Activated CD4-positive, alpha-beta memory T cell treated with anti-CD3 and anti-CD28 coated beads for 36 hours (primary cell): ENCODE data around the gene NUB1. TPM values are rescaled to one million over a fixed set of nuclear protein-coding genes. Genes with fewer than 3 reads are reported as not detected.

ENCODE experiments used
- CTCF ChIA-PET: fragments of 350-600 bp; sonication (Branson Sonifier 250); formaldehyde crosslinking; loops from one replicate; lab custom pipeline; 2021; ENCODE audit warnings: antibody characterized with exemption, inconsistent platforms; lab: Charles Lee
- POLR2A ChIA-PET: fragments of 350-600 bp; sonication (Branson Sonifier 250); formaldehyde crosslinking; loops from one replicate; lab custom pipeline; 2021; ENCODE audit warnings: antibody characterized with exemption; lab: Charles Lee
- DNase-seq: peaks from one replicate; pipeline ENCODE4 v3.0.0-alpha.2; 2020
- H3K27ac Mint-ChIP-seq: one replicate; pipeline ENCODE4 v1.8.0; 2021; ENCODE audit warnings: mixed read lengths
- H3K27me3 Mint-ChIP-seq: one replicate; pipeline ENCODE4 v1.8.0; 2021; ENCODE audit warnings: mixed read lengths
- H3K36me3 Mint-ChIP-seq: one replicate; pipeline ENCODE4 v1.8.0; 2021; ENCODE audit warnings: mixed read lengths
- H3K4me1 Mint-ChIP-seq: one replicate; pipeline ENCODE4 v1.8.0; 2021; ENCODE audit warnings: low read depth, mixed read lengths
- H3K4me3 Mint-ChIP-seq: one replicate; pipeline ENCODE4 v1.8.0; 2021; ENCODE audit warnings: mild to moderate bottlenecking, mixed read lengths
- H3K9me3 Mint-ChIP-seq: one replicate; pipeline ENCODE4 v1.8.0; 2021; ENCODE audit warnings: mixed read lengths
- intact Hi-C: fragments of 100-400 bp; cut with micrococcal nuclease; formaldehyde crosslinking; loops from one replicate; pipeline ENCODE4 v1.15.1; 2023
- total RNA-seq, 2 experiments: library from RNA; stranded (reverse); gene quantifications; one replicate each; pipeline ENCODE4 v1.2.3, GENCODE V29; 2021

Gene NUB1
- total RNA-seq, 2 experiments from 2014 or later = 48.0 to 48.6 TPM

DNA sequence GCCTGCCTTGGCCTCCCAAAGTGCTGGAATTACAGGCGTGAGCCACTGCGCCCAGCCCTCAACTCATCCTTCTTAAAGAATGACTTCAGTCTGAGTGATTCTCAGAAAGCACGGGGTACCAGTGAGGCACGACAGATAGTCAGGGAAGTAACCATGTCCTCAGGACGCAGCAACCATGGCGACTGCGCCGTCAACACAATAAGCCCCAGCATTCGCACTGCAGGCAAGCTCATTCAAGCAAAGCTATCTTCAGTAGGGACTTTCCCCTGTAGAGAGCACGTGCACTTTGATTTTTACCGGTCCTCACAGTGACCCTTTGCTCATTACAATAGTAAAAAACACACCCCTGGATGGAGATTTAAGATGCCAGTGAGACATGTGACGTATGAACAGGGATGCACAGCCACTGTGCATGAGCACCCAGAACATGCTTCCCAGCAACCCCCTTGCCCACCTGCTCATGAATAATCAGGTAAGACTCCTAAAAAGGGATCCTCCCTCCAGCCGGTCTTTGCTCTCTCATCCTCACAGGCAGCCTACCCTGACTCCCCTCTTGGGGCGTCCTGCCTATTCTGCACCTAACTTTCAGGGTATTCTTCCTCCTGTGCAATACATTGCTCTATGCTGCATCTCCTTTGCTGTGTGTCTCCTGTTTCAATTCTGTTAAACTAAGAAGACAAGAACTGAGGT, 59.2 kb downstream of the NUB1 start:
- POLR2A ChIA-PET = no interaction called here
- CTCF ChIA-PET = no interaction called here
- Mint-ChIP-seq H3K4me3 (no peak overlapping the region), H3K36me3 (no peaks in the 10 kb centered on the region), H3K27me3 (no peaks in the 10 kb centered on the region), H3K4me1 (peaks cover 5% of the 10 kb centered on the region), H3K9me3 (peaks cover 6% of the 10 kb centered on the region), H3K27ac (no peak overlapping the region)
- DNase-seq = no peak
- intact Hi-C loops = no loop called here

DNA sequence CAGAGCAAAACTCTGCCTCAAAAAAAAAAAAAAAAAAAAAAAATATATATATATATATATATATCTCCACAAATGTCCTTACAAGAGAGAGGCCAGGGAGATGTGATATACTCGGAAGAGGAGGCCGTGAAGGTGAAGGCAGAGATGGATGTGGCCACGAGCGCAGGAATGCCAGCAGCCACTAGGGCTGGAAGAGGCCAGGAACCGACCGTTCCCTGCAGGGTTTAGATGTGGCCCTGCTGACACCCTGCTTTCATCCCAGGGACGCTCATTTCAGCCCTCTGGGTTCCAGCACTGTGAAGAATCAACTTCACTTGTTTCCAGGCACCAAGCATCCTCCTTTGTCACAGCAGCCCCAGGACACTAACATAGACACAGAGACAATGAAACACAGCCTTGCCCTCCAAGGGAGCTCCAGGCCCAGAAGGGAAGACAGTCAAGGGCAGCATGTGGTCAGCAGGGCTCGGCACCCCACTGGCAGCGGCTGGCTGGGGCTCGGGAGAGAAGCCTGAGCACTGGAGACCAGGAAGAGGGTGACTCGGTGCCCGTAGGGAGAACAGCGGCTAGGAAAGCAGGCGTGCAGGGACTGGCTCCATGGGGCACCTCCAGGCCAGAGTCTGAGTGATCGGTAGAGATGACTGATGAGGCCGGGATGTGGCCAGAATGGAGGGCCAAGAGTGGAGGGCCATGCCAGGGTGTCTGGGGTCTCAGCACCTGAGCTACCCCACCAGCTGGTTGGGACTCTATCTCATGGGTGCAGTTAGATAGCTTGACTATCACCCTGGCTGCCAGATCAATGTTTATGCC, 60.6 kb downstream of the NUB1 start:
- peaks cover 6% of the 10 kb centered on the region for H3K9me3 Mint-ChIP-seq
- H3K36me3 Mint-ChIP-seq = no peaks in the 10 kb centered on the region
- no peak overlapping the region for H3K27ac Mint-ChIP-seq
- H3K4me1 Mint-ChIP-seq = peaks cover 5% of the 10 kb centered on the region
- POLR2A ChIA-PET = no interaction called here
- H3K4me3 Mint-ChIP-seq = no peak overlapping the region
- no peaks in the 10 kb centered on the region for H3K27me3 Mint-ChIP-seq
- CTCF ChIA-PET = no interaction called here
- intact Hi-C loops = no loop called here
- DNase-seq = no peak

DNA sequence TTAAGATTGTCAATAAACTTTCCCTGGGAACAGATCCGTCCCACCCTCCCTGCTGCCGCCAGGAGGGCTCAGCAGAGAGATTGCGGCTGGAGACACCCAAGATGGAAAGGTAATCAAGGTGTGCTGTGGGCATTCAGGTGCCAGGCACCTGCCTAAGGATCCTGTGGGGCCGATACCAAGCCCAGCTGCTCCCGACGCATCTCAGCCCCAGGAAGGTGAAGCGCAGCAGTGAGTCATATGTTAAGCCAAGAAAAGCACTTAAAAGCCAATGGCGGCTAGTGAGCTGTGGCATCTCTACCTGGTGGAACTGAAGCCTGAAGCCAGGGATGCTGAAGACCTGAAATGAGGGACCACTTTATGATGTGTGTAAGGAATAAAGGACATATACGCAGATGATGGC, 62.2 kb downstream of the NUB1 start:
- intact Hi-C loops = no loop called here
- ChIA-PET POLR2A (no interaction called here), CTCF (no interaction called here)
- Mint-ChIP-seq H3K27ac (peak overlapping the region; percentile 10), H3K4me1 (peaks cover 6% of the 10 kb centered on the region), H3K9me3 (no peaks in the 10 kb centered on the region), H3K4me3 (no peak overlapping the region), H3K36me3 (no peaks in the 10 kb centered on the region), H3K27me3 (peaks cover 3% of the 10 kb centered on the region)
- DNase-seq = no peak

DNA sequence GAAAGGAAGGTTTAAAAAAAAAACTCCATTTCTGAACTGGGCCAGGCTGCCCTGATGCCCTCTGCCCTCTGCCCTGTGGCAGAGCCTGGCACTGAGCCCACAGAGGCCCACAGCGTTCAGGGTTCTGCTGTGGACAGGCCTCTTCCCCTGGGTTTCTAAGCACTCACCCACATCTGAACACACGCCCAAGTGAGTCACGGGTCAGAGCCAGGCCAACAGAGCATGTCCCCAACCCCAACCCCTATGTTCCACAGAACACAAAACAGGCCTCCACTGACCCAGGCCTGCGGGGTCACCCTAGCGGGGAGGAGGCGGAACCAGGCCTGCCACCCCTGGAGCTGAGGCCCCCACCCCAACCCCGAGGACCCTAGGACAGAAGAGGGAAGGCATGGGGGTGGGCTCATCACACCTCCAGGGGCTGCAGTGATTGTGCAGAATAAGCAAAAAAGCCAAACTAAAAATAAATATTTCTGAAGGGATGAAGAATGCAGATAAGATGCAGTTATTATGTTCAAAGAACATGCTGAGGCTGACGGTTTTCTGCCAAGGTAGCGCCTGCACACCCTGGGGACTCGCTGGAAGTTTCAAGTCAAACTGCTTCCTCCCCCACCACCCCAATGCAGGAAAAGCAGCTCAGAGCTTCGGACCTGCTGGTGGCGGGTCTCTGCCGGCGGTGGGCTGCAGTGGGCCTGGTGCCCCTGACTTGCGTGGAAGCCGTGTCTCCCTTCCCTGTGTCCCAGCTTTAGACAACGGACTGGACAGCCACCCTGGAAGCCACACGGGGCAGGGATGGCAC, 62.8 kb downstream of the NUB1 start:
- no peaks in the 10 kb centered on the region for H3K36me3 Mint-ChIP-seq
- H3K27ac Mint-ChIP-seq = no peak overlapping the region
- DNase-seq = no peak
- H3K27me3 Mint-ChIP-seq = peaks cover 5% of the 10 kb centered on the region
- POLR2A ChIA-PET = no interaction called here
- H3K9me3 Mint-ChIP-seq = no peaks in the 10 kb centered on the region
- H3K4me1 Mint-ChIP-seq = peaks cover 10% of the 10 kb centered on the region
- intact Hi-C loops = no loop called here
- H3K4me3 Mint-ChIP-seq = no peak overlapping the region
- CTCF ChIA-PET = no interaction called here

DNA sequence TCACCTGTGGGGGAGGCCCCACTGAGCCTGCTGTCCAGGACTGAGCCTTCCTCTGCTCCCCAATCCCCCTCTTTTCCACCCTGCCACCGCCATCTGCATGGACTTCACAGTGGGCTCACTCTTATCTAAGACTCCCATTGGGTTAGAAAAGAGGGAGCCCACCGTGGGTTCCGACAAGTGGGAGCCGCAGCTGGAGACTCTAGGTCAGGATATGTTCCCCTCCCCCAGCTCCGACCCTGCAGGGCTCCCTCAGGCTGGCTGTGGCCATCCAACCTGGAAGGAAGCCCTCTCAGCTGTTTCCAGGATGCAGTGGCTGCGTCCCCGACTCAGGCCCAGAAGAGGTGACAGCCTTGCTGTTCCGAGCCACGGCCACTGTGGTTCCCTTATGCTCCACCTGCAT, 63.4 kb downstream of the NUB1 start:
- intact Hi-C loops = no loop called here
- CTCF ChIA-PET = no interaction called here

DNA sequence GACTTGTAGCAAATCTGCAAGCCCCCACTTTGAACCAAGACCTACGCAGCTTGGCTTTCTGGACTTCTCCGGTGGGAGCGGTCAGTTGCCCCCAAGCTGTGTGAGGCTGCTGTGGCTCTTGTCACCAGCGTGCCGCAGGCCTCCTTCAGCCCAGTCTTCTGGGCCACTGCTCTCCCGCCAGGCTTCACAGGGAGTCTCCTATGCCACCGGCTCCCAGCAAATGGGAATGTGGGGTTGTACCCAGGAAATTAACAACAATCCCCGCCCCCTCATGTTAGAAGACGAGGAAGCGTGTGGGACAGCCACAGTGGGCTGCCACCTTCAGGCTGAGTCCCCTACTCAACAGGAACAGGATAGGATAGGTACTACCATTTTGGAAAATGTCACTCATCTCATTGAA, 64.0 kb downstream of the NUB1 start:
- H3K27me3 Mint-ChIP-seq = peaks cover 8% of the 10 kb centered on the region
- H3K36me3 Mint-ChIP-seq = no peaks in the 10 kb centered on the region
- DNase-seq = no peak
- H3K4me1 Mint-ChIP-seq = peaks cover 12% of the 10 kb centered on the region
- H3K4me3 Mint-ChIP-seq = no peak overlapping the region
- no peaks in the 10 kb centered on the region for H3K9me3 Mint-ChIP-seq
- ChIA-PET POLR2A (no interaction called here), CTCF (interaction anchor here (0.7 kb wide), 1 partner anchor 43 kb away, joined by 4 read pairs; no protein-coding TSS in a partner anchor)
- intact Hi-C loops = no loop called here
- no peak overlapping the region for H3K27ac Mint-ChIP-seq

More for the DNA sequence above, 63.4 kb downstream of the NUB1 start:
- DNase-seq = no peak
- Mint-ChIP-seq H3K9me3 (no peaks in the 10 kb centered on the region), H3K27me3 (peaks cover 5% of the 10 kb centered on the region), H3K36me3 (no peaks in the 10 kb centered on the region), H3K4me3 (no peak overlapping the region), H3K27ac (no peak overlapping the region), H3K4me1 (peaks cover 10% of the 10 kb centered on the region)
- POLR2A ChIA-PET = no interaction called here

DNA sequence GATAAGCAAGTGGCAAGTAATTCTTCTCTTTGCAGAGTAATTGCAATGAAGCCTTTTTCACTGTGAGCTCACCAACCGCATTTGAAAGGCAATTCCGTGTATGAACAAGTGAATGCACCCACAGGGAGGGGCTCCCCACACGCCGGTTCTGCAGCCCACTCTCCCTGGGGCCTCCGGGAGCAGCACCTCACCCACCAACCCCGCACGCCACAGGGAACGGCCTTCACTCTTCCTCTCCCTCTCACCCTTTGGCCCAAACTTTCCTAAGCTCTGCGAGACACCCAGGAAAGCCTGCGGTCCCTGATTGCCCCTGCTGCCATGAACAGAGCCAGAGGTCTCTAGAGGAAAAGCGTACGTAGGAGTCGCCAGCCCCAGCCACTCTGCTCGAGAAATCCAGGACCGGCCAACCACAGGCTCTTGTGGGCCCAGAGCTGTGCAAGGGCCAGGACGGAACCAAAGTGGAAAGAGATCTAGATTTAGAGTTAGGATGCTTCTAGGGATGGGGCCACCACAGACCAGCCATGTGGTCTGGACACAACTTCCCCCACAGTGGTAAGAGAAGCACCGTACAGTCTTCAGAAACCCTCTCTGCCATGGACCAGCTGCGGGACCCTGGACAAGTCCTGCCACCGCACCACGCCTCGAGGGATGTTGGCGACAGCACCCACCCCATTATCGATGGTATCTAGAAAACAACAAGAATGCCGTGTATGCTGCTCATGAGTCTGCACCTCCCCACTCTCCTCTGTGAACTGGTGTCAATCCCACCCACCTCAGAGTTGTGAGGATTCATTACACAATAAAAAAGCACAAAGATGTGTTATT, 64.7 kb downstream of the NUB1 start:
- intact Hi-C loops = no loop called here
- peaks cover 14% of the 10 kb centered on the region for H3K4me1 Mint-ChIP-seq
- no peak for DNase-seq

DNA sequence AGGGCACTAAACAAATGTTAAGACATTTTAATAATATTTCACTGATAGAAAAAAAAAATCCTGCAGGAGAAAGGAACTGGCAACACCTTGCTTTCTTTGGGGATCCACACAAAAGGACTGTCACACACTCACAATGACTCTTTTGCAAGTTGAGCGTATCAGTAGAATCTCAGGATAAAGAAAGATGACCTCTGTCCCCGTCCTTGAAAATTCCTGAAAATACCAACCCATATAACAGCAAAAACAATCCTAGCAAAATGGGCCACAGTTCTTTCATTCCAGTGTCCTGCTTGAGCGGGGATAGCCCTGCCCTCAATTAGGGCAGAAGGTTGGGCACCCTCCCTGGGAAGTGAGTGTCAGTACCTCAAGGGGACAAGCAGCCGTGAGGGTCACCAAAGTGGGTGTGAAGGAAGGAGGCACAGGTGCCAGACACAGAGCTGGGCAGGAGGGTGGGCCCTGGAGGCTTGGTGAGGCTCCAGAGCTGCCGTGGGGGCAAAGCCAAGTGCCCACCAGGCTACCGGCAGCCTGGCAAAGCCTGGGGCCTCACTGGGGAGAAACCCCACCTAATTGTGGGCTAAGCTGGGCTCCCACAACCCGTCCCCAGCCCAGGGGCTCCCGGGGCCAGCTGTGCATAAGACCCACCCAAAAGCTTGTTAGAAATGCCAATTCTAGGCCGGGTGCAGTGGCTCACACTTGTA, 65.4 kb downstream of the NUB1 start:
- intact Hi-C loops = no loop called here
- H3K4me3 Mint-ChIP-seq = no peak overlapping the region
- no peaks in the 10 kb centered on the region for H3K36me3 Mint-ChIP-seq
- H3K9me3 Mint-ChIP-seq = no peaks in the 10 kb centered on the region
- H3K27me3 Mint-ChIP-seq = peaks cover 18% of the 10 kb centered on the region
- no peak for DNase-seq
- H3K27ac Mint-ChIP-seq = no peak overlapping the region
- ChIA-PET CTCF (interaction anchor here (1.2 kb wide), 1 partner anchor 41 kb away, joined by 5 read pairs; no protein-coding TSS in a partner anchor), POLR2A (no interaction called here)
- H3K4me1 Mint-ChIP-seq = peaks cover 15% of the 10 kb centered on the region

More for the DNA sequence above, 64.7 kb downstream of the NUB1 start:
- Mint-ChIP-seq H3K27ac (no peak overlapping the region), H3K9me3 (no peaks in the 10 kb centered on the region), H3K36me3 (no peaks in the 10 kb centered on the region), H3K27me3 (peaks cover 15% of the 10 kb centered on the region), H3K4me3 (no peak overlapping the region)
- ChIA-PET CTCF (interaction anchor here (0.7 kb wide), 1 partner anchor 42 kb away, joined by 4 read pairs; no protein-coding TSS in a partner anchor), POLR2A (no interaction called here)

DNA sequence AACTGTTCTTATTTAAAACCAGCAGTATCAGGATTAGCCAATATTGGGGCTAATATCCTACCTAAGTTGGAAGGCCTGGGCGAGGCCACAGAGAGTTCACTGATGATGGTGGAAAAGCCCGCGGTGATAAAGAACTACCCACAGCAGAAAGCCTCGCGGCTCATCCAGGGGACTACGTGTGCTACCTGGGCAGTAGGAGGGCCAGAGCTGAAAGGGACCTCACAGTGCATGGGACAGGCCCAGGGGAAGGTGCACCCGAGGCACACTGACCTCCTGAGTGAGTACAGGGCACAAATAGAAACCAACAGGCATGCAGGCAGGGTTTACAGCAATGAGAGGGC, 66.9 kb downstream of the NUB1 start:
- H3K36me3 Mint-ChIP-seq = no peaks in the 10 kb centered on the region
- peaks cover 21% of the 10 kb centered on the region for H3K27me3 Mint-ChIP-seq
- peak overlapping the region; percentile 67 for H3K4me3 Mint-ChIP-seq
- DNase-seq = no peak
- ChIA-PET CTCF (no interaction called here), POLR2A (no interaction called here)
- no peak overlapping the region for H3K27ac Mint-ChIP-seq
- H3K4me1 Mint-ChIP-seq = peaks cover 26% of the 10 kb centered on the region
- intact Hi-C loops = no loop called here
- no peaks in the 10 kb centered on the region for H3K9me3 Mint-ChIP-seq

DNA sequence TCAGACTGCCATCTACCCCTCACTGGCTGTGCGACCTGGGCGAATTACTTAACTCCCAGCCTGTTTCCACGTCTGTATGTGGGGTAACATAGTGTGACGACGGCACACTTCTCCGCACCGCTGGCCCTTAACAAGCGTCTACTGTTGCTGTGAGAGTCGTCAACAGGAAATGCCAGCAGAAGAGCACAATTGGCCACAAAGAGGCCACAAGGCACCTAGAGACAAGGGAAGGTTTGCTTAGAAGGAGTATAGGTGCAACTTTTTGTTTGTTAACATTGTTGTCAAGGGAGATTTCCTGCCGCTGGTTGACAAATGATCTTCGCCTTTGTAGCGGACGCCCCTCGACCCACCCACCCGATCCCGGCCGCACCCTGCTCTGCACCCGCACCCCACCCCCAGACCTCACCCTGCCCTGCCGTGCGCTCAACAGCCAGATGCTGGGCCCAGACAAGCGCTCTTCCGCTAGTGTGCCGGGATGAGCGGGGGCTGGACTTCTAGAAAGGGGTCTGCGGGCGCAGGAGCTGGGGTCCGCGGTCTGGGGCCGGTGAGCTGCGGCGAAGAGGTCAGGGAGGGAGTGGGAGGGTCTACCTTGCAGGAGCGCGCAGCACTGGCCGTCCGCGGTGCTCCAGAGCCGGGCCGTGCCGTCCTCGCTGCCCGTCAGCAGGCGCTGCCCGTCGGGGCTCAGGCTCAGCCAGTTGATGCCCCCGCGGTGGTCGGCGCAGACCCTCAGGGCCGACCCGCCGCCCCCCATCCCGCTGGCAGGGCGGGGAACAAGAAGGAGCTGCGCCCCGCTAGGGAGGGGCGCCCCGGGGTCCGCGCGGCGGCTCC, 67.4 kb downstream of the NUB1 start:
- Mint-ChIP-seq H3K4me1 (peaks cover 29% of the 10 kb centered on the region), H3K36me3 (no peaks in the 10 kb centered on the region), H3K27ac (peak overlapping the region; percentile 29), H3K27me3 (peaks cover 21% of the 10 kb centered on the region), H3K9me3 (no peaks in the 10 kb centered on the region), H3K4me3 (peak overlapping the region; percentile 67)
- ChIA-PET CTCF (interaction anchor here (1.4 to 1.8 kb wide), 2 partner anchors 39 to 41 kb away, joined by 6 to 8 read pairs; no protein-coding TSS in a partner anchor), POLR2A (interaction anchor here (0.5 kb wide), 1 partner anchor 321 kb away, joined by 3 read pairs; no protein-coding TSS in a partner anchor)
- intact Hi-C loops = no loop called here
- peak; percentile 62 for DNase-seq
